ENCODE measurements around the gene FFAR1. TPM values are rescaled to one million over a fixed set of nuclear protein-coding genes. Genes with fewer than 3 reads are reported as not detected.

Gene FFAR1
- total RNA-seq, 2 donors from 2014 or later = 1.6 to 2.3 TPM

GRCh38 chr19:35337097-35337983 lies 10.4 kb upstream of the FFAR1 start:
- Histone ChIP-seq H3K27ac (no peak overlapping the region), H3K36me3 (replicated peaks in 1 of 2; ENCODE audit: insufficient read depth in 1 of 2, low read depth in 2 of 2) (no peaks in the 10 kb centered on the region), H3K4me3 (no peak overlapping the region), H3K9me3 (no peaks in the 10 kb centered on the region), H3K27me3 (no peaks in the 10 kb centered on the region), H3K4me1 (no peaks in the 10 kb centered on the region)
- no peak for TF ChIP-seq CTCF (IDR thresholded peaks at IDR 0.05)
- TF ChIP-seq POLR2A (IDR thresholded peaks at IDR 0.05) = no peak
- no peak for DNase-seq
- 61 to 76% methylated on average over 20 to 22 of the region's 25 CpGs for WGBS, 2 donors
- ATAC-seq = no peak
- intact Hi-C loops (cut with DNase I) = no loop called here

GRCh38 chr19:35337984-35338296 lies 9.8 kb upstream of the FFAR1 start:
- DNase-seq = no peak

GRCh38 chr19:35340431-35340830 lies 7.3 kb upstream of the FFAR1 start:
- no peak for DNase-seq
- no peaks in the 10 kb centered on the region for H3K36me3 ChIP-seq (replicated peaks in 1 of 2; ENCODE audit: insufficient read depth in 1 of 2, low read depth in 2 of 2)
- no peaks in the 10 kb centered on the region for H3K4me1 ChIP-seq
- no peaks in the 10 kb centered on the region for H3K9me3 ChIP-seq
- 64 to 80% methylated on average over 10 of the region's 11 CpGs for WGBS, 2 donors
- no peak for ATAC-seq
- intact Hi-C loops (cut with DNase I) = loop anchor here (10.0 kb wide), 1 partner anchor 154 kb away; the partner anchor contains the start of gene KRTDAP
- TF ChIP-seq POLR2A (IDR thresholded peaks at IDR 0.05) = no peak
- no peak for TF ChIP-seq CTCF (IDR thresholded peaks at IDR 0.05)
- no peak overlapping the region for H3K27ac ChIP-seq
- H3K4me3 ChIP-seq = no peak overlapping the region
- H3K27me3 ChIP-seq = no peaks in the 10 kb centered on the region

More at GRCh38 chr19:35337984-35338296, 9.8 kb upstream of the FFAR1 start:
- no peaks in the 10 kb centered on the region for H3K36me3 ChIP-seq (replicated peaks in 1 of 2; ENCODE audit: insufficient read depth in 1 of 2, low read depth in 2 of 2)
- TF ChIP-seq CTCF (IDR thresholded peaks at IDR 0.05) = no peak
- no peak for TF ChIP-seq POLR2A (IDR thresholded peaks at IDR 0.05)
- no peak overlapping the region for H3K27ac ChIP-seq
- WGBS, 2 donors = 55 to 68% methylated on average over 4 to 13 of the region's 13 CpGs
- ATAC-seq = no peak
- H3K4me3 ChIP-seq = no peak overlapping the region
- H3K4me1 ChIP-seq = no peaks in the 10 kb centered on the region
- intact Hi-C loops (cut with DNase I) = no loop called here
- H3K9me3 ChIP-seq = no peaks in the 10 kb centered on the region
- H3K27me3 ChIP-seq = no peaks in the 10 kb centered on the region

- Histone ChIP-seq H3K4me3 (no peak overlapping the region), H3K36me3 (replicated peaks in 1 of 2; ENCODE audit: insufficient read depth in 1 of 2, low read depth in 2 of 2) (no peaks in the 10 kb centered on the region), H3K27ac (no peak overlapping the region), H3K4me1 (no peaks in the 10 kb centered on the region), H3K27me3 (peaks cover 0 to 3% of the 10 kb centered on the region in 2 donors), H3K9me3 (no peaks in the 10 kb centered on the region)
- WGBS, 2 donors = 72 to 75% methylated on average over 13 to 14 of the region's 16 CpGs
- intact Hi-C loops (cut with DNase I) = loop anchor here (10.0 kb wide), 1 partner anchor 154 kb away; the partner anchor contains the start of gene KRTDAP
- no peak for ATAC-seq
- TF ChIP-seq CTCF (IDR thresholded peaks at IDR 0.05) (no peak), POLR2A (IDR thresholded peaks at IDR 0.05) (no peak)
- DNase-seq = no peak
These were observed 6.7 kb upstream of the FFAR1 start for GRCh38 chr19:35341006-35341405.

All from body of pancreas (tissue), 4 donors.